NB4 (cell line): ENCODE measurements around the gene CA5A.

Source experiments
- CTCF ChIP-seq: IDR thresholded peaks from one replicate; pipeline ENCODE4 v1.5.1; 2012; ENCODE audit warnings: low read depth, low read length
- MAX ChIP-seq: IDR thresholded peaks from 2 replicates; pipeline ENCODE4 v1.6.1; 2011; ENCODE audit warnings: low read depth, low read length
- POLR2A ChIP-seq: IDR thresholded peaks from 2 replicates; pipeline ENCODE4 v1.6.1; 2011; ENCODE audit warnings: mild to moderate bottlenecking; ENCODE audit not compliant: insufficient read length; ENCODE audit errors: extremely low read depth

GRCh38 chr16:87860553-87861299 is 75.6 kb downstream of the CA5A start:
- TF ChIP-seq CTCF, result no peak
- no peak for TF ChIP-seq MAX
- TF ChIP-seq POLR2A, result no peak
